ENCODE results near the gene ZNF280A. TPM values are rescaled to one million over a fixed set of nuclear protein-coding genes. Genes with fewer than 3 reads are reported as not detected.

ZNF280A gene
- total RNA-seq, 1 donor from 2014 or later, result 0.09 TPM

GRCh38 chr22:22486132-22486899 is 33.8 kb downstream of the ZNF280A start:
- H3K4me3 ChIP-seq (ENCODE audit: insufficient read depth, low read depth, low read length), result no peak overlapping the region

DNA sequence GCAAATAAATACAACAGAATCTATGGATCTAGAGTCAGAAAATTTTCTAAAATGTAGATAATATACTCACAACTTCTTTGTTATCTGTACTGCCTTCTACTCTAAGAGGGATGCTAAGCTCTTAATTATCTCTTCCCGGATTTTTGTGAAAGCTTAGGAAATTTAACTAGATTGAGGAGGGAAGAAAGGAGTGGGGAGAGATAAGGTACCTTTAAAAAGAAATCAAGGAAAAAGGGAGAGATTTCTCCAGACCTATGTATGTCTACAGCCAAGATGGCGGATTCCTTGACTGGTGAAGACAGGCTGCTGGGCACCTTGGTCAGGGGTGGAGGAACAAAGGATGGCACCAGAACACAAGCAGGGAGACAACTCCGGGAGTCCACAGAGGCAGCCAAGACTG is 34.5 kb downstream of the ZNF280A start:
- Histone ChIP-seq H3K27me3 (ENCODE audit: insufficient read depth, low read length) (no peaks in the 10 kb centered on the region), H3K27ac (ENCODE audit: low read depth, low read length) (no peak overlapping the region), H3K79me2 (ENCODE audit: insufficient read depth, low read length) (no peaks in the 10 kb centered on the region), H3K4me3 (ENCODE audit: insufficient read depth, low read depth, low read length) (no peak overlapping the region), H4K20me1 (ENCODE audit: insufficient read depth, low read length) (no peaks in the 10 kb centered on the region), H3K4me1 (ENCODE audit: insufficient read depth, low read length) (no peaks in the 10 kb centered on the region), H3K9ac (ENCODE audit: low read length) (no peak overlapping the region), H2AFZ (ENCODE audit: low read depth, low read length) (no peak overlapping the region), H3K4me2 (ENCODE audit: low read length) (no peak overlapping the region), H3K36me3 (ENCODE audit: insufficient read depth, low read length) (no peaks in the 10 kb centered on the region), H3K9me3 (ENCODE audit: insufficient read depth, low read depth, low read length) (no peaks in the 10 kb centered on the region)
- Mint-ChIP-seq H3K9me3 (ENCODE audit: unreplicated experiment) (no peaks in the 10 kb centered on the region), H3K4me3 (ENCODE audit: unreplicated experiment) (no peak overlapping the region), H3K4me1 (ENCODE audit: low read depth, unreplicated experiment) (peaks cover 1% of the 10 kb centered on the region), H3K27ac (ENCODE audit: unreplicated experiment) (no peak overlapping the region), H3K27me3 (ENCODE audit: low read depth, unreplicated experiment) (no peaks in the 10 kb centered on the region), H3K36me3 (ENCODE audit: low read depth, unreplicated experiment) (peaks cover 10% of the 10 kb centered on the region)
- TF ChIP-seq CTCF (IDR thresholded peaks at IDR 0.05; ENCODE audit: insufficient read depth, low read depth, low read length) (no peak), EZH2 (IDR thresholded peaks at IDR 0.05; ENCODE audit: insufficient read depth, low read length) (no peak)
- DNase-seq (ENCODE audit: low read depth), result no peak
- FAIRE-seq, result no peak

More at GRCh38 chr22:22486132-22486899, 33.8 kb downstream of the ZNF280A start:
- H2AFZ ChIP-seq (ENCODE audit: low read depth, low read length), result no peak overlapping the region
- no peaks in the 10 kb centered on the region for H4K20me1 ChIP-seq (ENCODE audit: insufficient read depth, low read length)
- H3K9ac ChIP-seq (ENCODE audit: low read length), result no peak overlapping the region
- TF ChIP-seq EZH2 (IDR thresholded peaks at IDR 0.05; ENCODE audit: insufficient read depth, low read length) (no peak), CTCF (IDR thresholded peaks at IDR 0.05; ENCODE audit: insufficient read depth, low read depth, low read length) (no peak)
- DNase-seq (ENCODE audit: low read depth) (no peak), FAIRE-seq (no peak)
- H3K36me3 ChIP-seq (ENCODE audit: insufficient read depth, low read length), result no peaks in the 10 kb centered on the region
- no peaks in the 10 kb centered on the region for H3K27me3 Mint-ChIP-seq (ENCODE audit: low read depth, unreplicated experiment)
- H3K27ac ChIP-seq (ENCODE audit: low read depth, low read length), result no peak overlapping the region
- no peaks in the 10 kb centered on the region for H3K4me1 ChIP-seq (ENCODE audit: insufficient read depth, low read length)
- H3K79me2 ChIP-seq (ENCODE audit: insufficient read depth, low read length), result no peaks in the 10 kb centered on the region
- peaks cover 10% of the 10 kb centered on the region for H3K36me3 Mint-ChIP-seq (ENCODE audit: low read depth, unreplicated experiment)
- no peak overlapping the region for H3K4me3 Mint-ChIP-seq (ENCODE audit: unreplicated experiment)
- H3K27ac Mint-ChIP-seq (ENCODE audit: unreplicated experiment), result no peak overlapping the region
- peaks cover 1% of the 10 kb centered on the region for H3K4me1 Mint-ChIP-seq (ENCODE audit: low read depth, unreplicated experiment)
- H3K9me3 Mint-ChIP-seq (ENCODE audit: unreplicated experiment), result no peaks in the 10 kb centered on the region
- H3K9me3 ChIP-seq (ENCODE audit: insufficient read depth, low read depth, low read length), result no peaks in the 10 kb centered on the region
- no peaks in the 10 kb centered on the region for H3K27me3 ChIP-seq (ENCODE audit: insufficient read depth, low read length)
- H3K4me2 ChIP-seq (ENCODE audit: low read length), result no peak overlapping the region

DNA sequence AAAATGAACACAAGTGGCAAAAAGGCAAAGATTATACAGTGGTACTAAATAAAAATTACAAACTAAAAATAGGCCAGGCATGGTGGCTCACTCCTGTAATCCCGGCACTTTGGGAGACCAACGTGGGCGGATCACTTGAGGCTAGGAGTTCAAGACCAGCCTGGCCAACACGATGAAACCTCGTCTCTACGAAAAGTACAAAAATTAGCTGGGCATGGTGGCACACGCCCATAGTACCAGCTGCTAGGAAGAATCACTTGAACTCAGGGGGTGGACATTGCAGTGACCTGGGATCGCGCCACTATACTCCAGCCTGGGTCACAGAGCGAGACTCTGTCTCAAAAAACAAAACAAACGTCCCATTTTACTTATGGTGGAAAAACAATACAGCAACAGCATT is 36.0 kb downstream of the ZNF280A start:
- Histone ChIP-seq H3K27me3 (ENCODE audit: insufficient read depth, low read length) (no peaks in the 10 kb centered on the region), H3K4me1 (ENCODE audit: insufficient read depth, low read length) (no peaks in the 10 kb centered on the region), H3K4me2 (ENCODE audit: low read length) (no peak overlapping the region), H3K79me2 (ENCODE audit: insufficient read depth, low read length) (no peaks in the 10 kb centered on the region), H3K4me3 (ENCODE audit: insufficient read depth, low read depth, low read length) (no peak overlapping the region), H3K36me3 (ENCODE audit: insufficient read depth, low read length) (no peaks in the 10 kb centered on the region), H3K27ac (ENCODE audit: low read depth, low read length) (no peak overlapping the region), H2AFZ (ENCODE audit: low read depth, low read length) (no peak overlapping the region), H3K9ac (ENCODE audit: low read length) (no peak overlapping the region), H3K9me3 (ENCODE audit: insufficient read depth, low read depth, low read length) (no peaks in the 10 kb centered on the region), H4K20me1 (ENCODE audit: insufficient read depth, low read length) (no peaks in the 10 kb centered on the region)
- H3K4me1 Mint-ChIP-seq (ENCODE audit: low read depth, unreplicated experiment), result peaks cover 1% of the 10 kb centered on the region
- no peak for FAIRE-seq
- TF ChIP-seq CTCF (IDR thresholded peaks at IDR 0.05; ENCODE audit: insufficient read depth, low read depth, low read length) (no peak), EZH2 (IDR thresholded peaks at IDR 0.05; ENCODE audit: insufficient read depth, low read length) (no peak)
- no peak overlapping the region for H3K27ac Mint-ChIP-seq (ENCODE audit: unreplicated experiment)
- H3K9me3 Mint-ChIP-seq (ENCODE audit: unreplicated experiment), result no peaks in the 10 kb centered on the region
- H3K36me3 Mint-ChIP-seq (ENCODE audit: low read depth, unreplicated experiment), result peaks cover 7% of the 10 kb centered on the region
- H3K4me3 Mint-ChIP-seq (ENCODE audit: unreplicated experiment), result no peak overlapping the region
- DNase-seq (ENCODE audit: low read depth), result no peak
- H3K27me3 Mint-ChIP-seq (ENCODE audit: low read depth, unreplicated experiment), result no peaks in the 10 kb centered on the region
